ENCODE results near the gene TUBB1. TPM values are rescaled to one million over a fixed set of nuclear protein-coding genes. Genes with fewer than 3 reads are reported as not detected.

TUBB1 gene
- total and polyA plus RNA-seq, 2 donors (not counting 1 experiment from before 2014, with no cell fraction given) = 0.22 to 0.43 TPM

GRCh38 chr20:59020938-59021551, 1.8 kb downstream of the TUBB1 start:
- Histone ChIP-seq H4K20me1 (ENCODE audit: control insufficient read depth, insufficient read depth, low read length, poor library complexity, severe bottlenecking) (peaks cover 19% of the 10 kb centered on the region), H3K4me2 (replicated peaks; ENCODE audit: low read depth, low read length, poor library complexity, severe bottlenecking) (no peak overlapping the region), H3K27ac (ENCODE audit: low read length in 2 of 2) (no peak overlapping the region), H2AFZ (ENCODE audit: insufficient read depth, low read depth, low read length, poor library complexity, severe bottlenecking) (no peak overlapping the region), H3K4me1 (ENCODE audit: control insufficient read depth in 2 of 2, insufficient read depth in 2 of 2, low read length in 2 of 2) (peaks cover 15 to 18% of the 10 kb centered on the region in 2 donors), H3K9me3 (ENCODE audit: control extremely low read depth in 1 of 3, control insufficient read depth in 2 of 3, insufficient read depth in 1 of 3, low read length in 2 of 3) (no peaks in the 10 kb centered on the region), H3K9ac (ENCODE audit: low read length) (no peak overlapping the region), H3K36me3 (replicated peaks in 1 of 2; ENCODE audit: control extremely low read depth in 1 of 2, control insufficient read depth in 1 of 2, extremely low read depth in 1 of 2, insufficient read depth in 2 of 2, low read length in 1 of 2) (peaks cover 0 to 37% of the 10 kb centered on the region in 2 experiments), H3K4me3 (ENCODE audit: control extremely low read depth in 1 of 5, extremely low read depth in 1 of 5, insufficient read depth in 1 of 5, low read depth in 2 of 5, low read length in 4 of 5) (no peak overlapping the region), H3K79me2 (ENCODE audit: control insufficient read depth, insufficient read depth, low read length) (peaks cover 36% of the 10 kb centered on the region), H3K27me3 (replicated peaks in 1 of 4; ENCODE audit: control extremely low read depth in 1 of 4, control insufficient read depth in 3 of 4, insufficient read depth in 4 of 4, low read length in 3 of 4) (no peaks in the 10 kb centered on the region)
- no peaks in the 10 kb centered on the region for H3K27me3 Mint-ChIP-seq
- ATAC-seq (ENCODE audit: low read depth) = no peak
- POLR2A ChIA-PET = no interaction called here
- no peak overlapping the region for H3K27ac Mint-ChIP-seq
- CTCF ChIA-PET = no interaction called here
- TF ChIP-seq EZH2 (IDR thresholded peaks at IDR 0.05; ENCODE audit: borderline replicate concordance, insufficient read depth, low read depth, low read length, poor library complexity, severe bottlenecking) (no peak), CTCF (IDR thresholded peaks at IDR 0.05) (no peak)
- WGBS (ENCODE audit: insufficient coverage) = no CpG with 5 or more reads among the region's 5 CpGs
- intact Hi-C loops (cut with micrococcal nuclease) = no loop called here
- H3K4me3 Mint-ChIP-seq = no peak overlapping the region
- peaks cover 28% of the 10 kb centered on the region for H3K4me1 Mint-ChIP-seq
- DNase-seq = no peak
- no peaks in the 10 kb centered on the region for H3K9me3 Mint-ChIP-seq (ENCODE audit: insufficient read depth)

GRCh38 chr20:59022754-59023153, 3.5 kb downstream of the TUBB1 start:
- ChIA-PET CTCF (interaction anchor here (0.7 kb wide), 1 partner anchor 187 kb away, joined by 3 read pairs; no protein-coding TSS in a partner anchor), POLR2A (no interaction called here)
- Histone ChIP-seq H2AFZ (ENCODE audit: insufficient read depth, low read depth, low read length, poor library complexity, severe bottlenecking) (no peak overlapping the region), H3K27me3 (replicated peaks in 1 of 4; ENCODE audit: control extremely low read depth in 1 of 4, control insufficient read depth in 3 of 4, insufficient read depth in 4 of 4, low read length in 3 of 4) (no peaks in the 10 kb centered on the region), H3K27ac (ENCODE audit: low read length in 2 of 2) (no peak overlapping the region), H3K9ac (ENCODE audit: low read length) (no peak overlapping the region), H3K9me3 (ENCODE audit: control extremely low read depth in 1 of 3, control insufficient read depth in 2 of 3, insufficient read depth in 1 of 3, low read length in 2 of 3) (no peaks in the 10 kb centered on the region), H3K36me3 (replicated peaks in 1 of 2; ENCODE audit: control extremely low read depth in 1 of 2, control insufficient read depth in 1 of 2, extremely low read depth in 1 of 2, insufficient read depth in 2 of 2, low read length in 1 of 2) (peaks cover 0 to 54% of the 10 kb centered on the region in 2 experiments), H3K79me2 (ENCODE audit: control insufficient read depth, insufficient read depth, low read length) (peaks cover 48% of the 10 kb centered on the region), H3K4me2 (replicated peaks; ENCODE audit: low read depth, low read length, poor library complexity, severe bottlenecking) (no peak overlapping the region), H4K20me1 (ENCODE audit: control insufficient read depth, insufficient read depth, low read length, poor library complexity, severe bottlenecking) (peaks cover 36% of the 10 kb centered on the region), H3K4me1 (ENCODE audit: control insufficient read depth in 2 of 2, insufficient read depth in 2 of 2, low read length in 2 of 2) (peaks cover 0 to under 1% of the 10 kb centered on the region in 2 donors), H3K4me3 (ENCODE audit: control extremely low read depth in 1 of 5, extremely low read depth in 1 of 5, insufficient read depth in 1 of 5, low read depth in 2 of 5, low read length in 4 of 5) (no peak overlapping the region)
- no peak for DNase-seq
- Mint-ChIP-seq H3K4me3 (no peak overlapping the region), H3K27ac (no peak overlapping the region), H3K27me3 (no peaks in the 10 kb centered on the region), H3K4me1 (peaks cover 27% of the 10 kb centered on the region), H3K9me3 (ENCODE audit: insufficient read depth) (no peaks in the 10 kb centered on the region)
- ATAC-seq (ENCODE audit: low read depth) = no peak
- WGBS (ENCODE audit: insufficient coverage) = over 99% methylated on average over 14 of the region's 15 CpGs
- TF ChIP-seq EZH2 (IDR thresholded peaks at IDR 0.05; ENCODE audit: borderline replicate concordance, insufficient read depth, low read depth, low read length, poor library complexity, severe bottlenecking) = no peak
- no peak for TF ChIP-seq CTCF (IDR thresholded peaks at IDR 0.05)
- intact Hi-C loops (cut with micrococcal nuclease) = no loop called here
